Mammary epithelial cell (primary cell): ENCODE results near the gene SLC26A9.

ENCODE experiments used
- CTCF ChIP-seq, 2 donors: IDR thresholded peaks in 1 of 2; conservative IDR thresholded peaks in 1 of 2; 2 replicates each; pipeline ENCODE4 v1.5.1; 2011 to 2012; ENCODE audit warnings: inconsistent platforms in 2 of 2, low read length in 2 of 2, mild to moderate bottlenecking in 2 of 2, control low read depth in 1 of 2, low read depth in 1 of 2; ENCODE audit not compliant: insufficient read depth in 1 of 2; ENCODE audit errors: extremely low read depth in 1 of 2
- EZH2 ChIP-seq: IDR thresholded peaks from 2 replicates; pipeline ENCODE4 v1.6.1; 2012; ENCODE audit warnings: low read length, inconsistent platforms, borderline replicate concordance

- TF ChIP-seq CTCF (conservative IDR thresholded peaks at IDR 0.05 in 1 of 2, IDR thresholded peaks at IDR 0.05 in 1 of 2; ENCODE audit: extremely low read depth in 1 of 2, insufficient read depth in 1 of 2, low read depth in 1 of 2, low read length in 2 of 2): no peak
- TF ChIP-seq EZH2: no peak
Measured at GRCh38 chr1:205917466-205918238, 25.6 kb downstream of the SLC26A9 start.
